A673 (cell line): Measurements from ENCODE around the gene EFNA5. TPM values are rescaled to one million over a fixed set of nuclear protein-coding genes. Genes with fewer than 3 reads are reported as not detected.

ENCODE experiments used
- BruUV-seq: library from RNA; stranded (reverse); fragments of 400-500 nt; replicated peaks from 2 replicates; lab custom pipeline; 2021; lab: Mats Ljungman, UMichigan
- CTCF ChIA-PET: fragments of 300-600 bp; sonication (Branson Sonifier 250); formaldehyde crosslinking; loops from one replicate; lab custom pipeline; 2022; ENCODE audit warnings: antibody characterized with exemption; lab: Charles Lee
- POLR2A ChIA-PET: fragments of 300-600 bp; sonication (Branson Sonifier 250); formaldehyde crosslinking; loops from one replicate; lab custom pipeline; 2022; ENCODE audit warnings: antibody characterized with exemption; ENCODE audit not compliant: low non-redundant PET; lab: Charles Lee
- DNase-seq: peaks from one replicate; pipeline ENCODE4 v3.0.0-alpha.2; 2015; ENCODE audit warnings: low spot score
- H3K27ac ChIP-seq: fragments of 200-600 bp; sonication (generic); 2 replicates; pipeline ENCODE4 v1.5.1; 2016; ENCODE audit warnings: mixed run types, low read depth, mild to moderate bottlenecking, mixed read lengths, antibody characterized with exemption, low read length; ENCODE audit not compliant: poor library complexity, severe bottlenecking
- H3K27me3 ChIP-seq: fragments of 200-600 bp; sonication (generic); replicated peaks from 2 replicates; pipeline ENCODE4 v1.6.1; 2017; ENCODE audit warnings: mixed run types, low read depth, mild to moderate bottlenecking, mixed read lengths, antibody characterized with exemption, low read length; ENCODE audit not compliant: insufficient read depth, poor library complexity
- H3K36me3 ChIP-seq: fragments of 200-600 bp; sonication (generic); 2 replicates; pipeline ENCODE4 v1.6.1; 2016; ENCODE audit warnings: mixed run types, mild to moderate bottlenecking, mixed read lengths, antibody characterized with exemption, low read length; ENCODE audit not compliant: insufficient read depth, poor library complexity, severe bottlenecking
- H3K4me1 ChIP-seq: fragments of 200-600 bp; sonication (generic); 2 replicates; pipeline ENCODE4 v1.6.1; 2017; ENCODE audit warnings: mixed run types, mild to moderate bottlenecking, mixed read lengths, antibody characterized with exemption, low read length; ENCODE audit not compliant: insufficient read depth, poor library complexity, severe bottlenecking
- H3K4me3 ChIP-seq: fragments of 200-600 bp; sonication (generic); 2 replicates; pipeline ENCODE4 v1.5.1; 2016; ENCODE audit warnings: low read depth, mixed run types, mild to moderate bottlenecking, mixed read lengths, low read length; ENCODE audit not compliant: poor library complexity, severe bottlenecking
- H3K9me3 ChIP-seq: fragments of 200-600 bp; sonication (generic); 2 replicates; pipeline ENCODE4 v1.6.1; 2016; ENCODE audit warnings: mixed run types, low read depth, mild to moderate bottlenecking, mixed read lengths, antibody characterized with exemption, low read length; ENCODE audit not compliant: poor library complexity, severe bottlenecking
- EZH2 ChIP-seq: fragments of 200-600 bp; sonication (generic); IDR thresholded peaks from 2 replicates; pipeline ENCODE4 v1.6.1; 2017; ENCODE audit warnings: borderline replicate concordance, low read depth, mild to moderate bottlenecking, mixed read lengths, antibody characterized with exemption, low read length; ENCODE audit not compliant: poor library complexity, severe bottlenecking
- intact Hi-C: fragments of 100-400 bp; cut with micrococcal nuclease; formaldehyde crosslinking; loops from one replicate; pipeline ENCODE4 v1.10.0; 2022; ENCODE audit not compliant: unreplicated experiment
- total RNA-seq: library from RNA; stranded (reverse); gene quantifications from 2 replicates; pipeline ENCODE4 v1.2.3, GENCODE V29; 2021
- TF ChIP-seq, protein P1 (sequence below): fragments of 300-800, 200-600 bp; sonication (generic); conservative IDR thresholded peaks from 2 replicates; pipeline ENCODE4 v1.5.1; 2017; ENCODE audit warnings: low read depth, mild to moderate bottlenecking, antibody characterized with exemption, low read length, moderate library complexity, mixed read lengths

The EFNA5 gene
- total RNA-seq, 1 experiment from 2014 or later = 16.7 TPM

DNA sequence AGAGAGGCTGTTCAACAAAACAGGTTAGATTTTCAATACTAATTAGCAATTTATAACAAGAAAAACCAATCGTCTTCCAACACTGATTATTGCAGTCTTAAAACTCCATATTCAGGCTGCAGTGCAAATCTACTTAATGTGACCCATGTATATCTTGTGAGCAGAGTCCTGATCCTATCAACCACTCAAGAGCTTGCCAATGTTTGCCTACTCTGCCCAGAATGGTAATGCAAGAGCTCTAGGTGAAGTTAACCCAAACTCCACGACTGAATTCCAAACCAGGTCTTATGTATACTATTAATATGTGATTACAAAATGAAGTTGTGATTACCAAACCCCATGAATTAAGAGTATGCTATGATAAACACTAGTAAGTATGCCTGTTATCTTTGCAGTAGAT is 17.1 kb downstream of the EFNA5 start:
- Histone ChIP-seq H3K4me3 (no peak overlapping the region), H3K27me3 (no peaks in the 10 kb centered on the region), H3K36me3 (no peaks in the 10 kb centered on the region), H3K9me3 (no peaks in the 10 kb centered on the region), H3K27ac (no peak overlapping the region), H3K4me1 (peaks cover 11% of the 10 kb centered on the region)
- BruUV-seq = no TSS peak
- ChIA-PET POLR2A (no interaction called here), CTCF (no interaction called here)
- TF ChIP-seq, protein P1, sequence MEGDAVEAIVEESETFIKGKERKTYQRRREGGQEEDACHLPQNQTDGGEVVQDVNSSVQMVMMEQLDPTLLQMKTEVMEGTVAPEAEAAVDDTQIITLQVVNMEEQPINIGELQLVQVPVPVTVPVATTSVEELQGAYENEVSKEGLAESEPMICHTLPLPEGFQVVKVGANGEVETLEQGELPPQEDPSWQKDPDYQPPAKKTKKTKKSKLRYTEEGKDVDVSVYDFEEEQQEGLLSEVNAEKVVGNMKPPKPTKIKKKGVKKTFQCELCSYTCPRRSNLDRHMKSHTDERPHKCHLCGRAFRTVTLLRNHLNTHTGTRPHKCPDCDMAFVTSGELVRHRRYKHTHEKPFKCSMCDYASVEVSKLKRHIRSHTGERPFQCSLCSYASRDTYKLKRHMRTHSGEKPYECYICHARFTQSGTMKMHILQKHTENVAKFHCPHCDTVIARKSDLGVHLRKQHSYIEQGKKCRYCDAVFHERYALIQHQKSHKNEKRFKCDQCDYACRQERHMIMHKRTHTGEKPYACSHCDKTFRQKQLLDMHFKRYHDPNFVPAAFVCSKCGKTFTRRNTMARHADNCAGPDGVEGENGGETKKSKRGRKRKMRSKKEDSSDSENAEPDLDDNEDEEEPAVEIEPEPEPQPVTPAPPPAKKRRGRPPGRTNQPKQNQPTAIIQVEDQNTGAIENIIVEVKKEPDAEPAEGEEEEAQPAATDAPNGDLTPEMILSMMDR = no peak
- no peak for TF ChIP-seq EZH2
- intact Hi-C loops = no loop called here
- no peak for DNase-seq

DNA sequence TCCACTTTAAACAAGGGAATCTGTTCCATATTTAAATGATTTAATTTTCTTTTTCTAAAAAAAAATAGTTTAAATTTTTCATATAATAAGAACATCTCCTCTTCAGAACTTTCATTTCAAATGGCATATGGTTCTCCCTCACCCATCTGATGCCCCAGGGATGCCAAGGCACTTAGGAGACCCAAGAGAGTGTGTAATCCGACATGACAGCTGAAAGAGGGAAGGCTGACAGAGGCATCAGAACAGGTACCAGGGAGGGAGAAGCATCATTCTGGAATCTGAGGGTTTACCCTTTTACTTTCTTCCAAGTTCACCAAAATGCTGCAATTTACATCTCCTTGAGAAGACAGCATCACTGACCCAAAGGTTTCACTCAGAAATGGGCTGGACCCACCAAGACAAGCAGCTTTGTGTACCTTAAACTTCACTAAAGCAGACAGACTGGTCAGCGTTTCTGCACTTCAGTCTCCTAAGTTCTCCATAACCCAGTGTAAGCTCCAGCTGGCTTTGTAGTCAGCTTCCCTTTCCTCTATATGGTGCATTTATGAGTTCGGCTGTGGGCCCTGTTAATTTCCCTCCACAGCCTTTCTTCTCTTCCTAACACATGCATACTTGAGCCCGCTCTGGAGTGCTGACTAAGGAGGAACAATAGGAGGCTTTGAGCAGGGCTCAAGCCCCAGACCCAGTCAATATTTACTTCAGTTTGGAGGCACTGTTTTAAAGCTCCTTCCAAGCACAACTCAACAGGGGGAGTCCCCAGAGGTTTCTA is 17.7 kb downstream of the EFNA5 start:
- TF ChIP-seq EZH2 = no peak
- TF ChIP-seq, protein P1 = no peak
- intact Hi-C loops = no loop called here
- peak; percentile 33 for DNase-seq
- Histone ChIP-seq H3K4me3 (no peak overlapping the region), H3K9me3 (no peaks in the 10 kb centered on the region), H3K27ac (no peak overlapping the region), H3K4me1 (peaks cover 11% of the 10 kb centered on the region), H3K27me3 (no peaks in the 10 kb centered on the region), H3K36me3 (no peaks in the 10 kb centered on the region)
- POLR2A ChIA-PET = no interaction called here
- BruUV-seq = no TSS peak
- CTCF ChIA-PET = no interaction called here

DNA sequence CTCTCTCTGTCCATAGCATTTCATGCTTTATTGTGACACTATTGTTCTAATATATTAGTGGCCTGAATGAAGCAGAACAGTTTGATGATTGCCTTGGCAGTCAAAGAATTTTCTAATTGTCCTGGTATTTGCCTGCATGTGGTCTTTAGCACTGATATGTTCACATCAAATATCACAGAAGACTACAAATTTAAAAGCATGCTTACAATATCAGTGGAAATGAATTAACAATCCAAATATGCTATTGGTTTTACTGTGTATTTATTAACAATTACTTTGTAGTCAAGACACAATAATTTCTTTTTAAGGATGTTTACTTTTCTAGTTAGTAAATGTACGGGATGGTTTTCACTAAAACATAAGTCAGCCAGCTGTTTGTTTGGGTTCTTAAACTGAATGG is 18.3 kb downstream of the EFNA5 start:
- H3K4me1 ChIP-seq = peaks cover 11% of the 10 kb centered on the region
- H3K27ac ChIP-seq = no peak overlapping the region
- no peaks in the 10 kb centered on the region for H3K36me3 ChIP-seq
- no TSS peak for BruUV-seq
- no peaks in the 10 kb centered on the region for H3K9me3 ChIP-seq
- no peaks in the 10 kb centered on the region for H3K27me3 ChIP-seq
- POLR2A ChIA-PET = no interaction called here
- TF ChIP-seq, protein P1 = no peak
- no peak for TF ChIP-seq EZH2
- DNase-seq = no peak
- H3K4me3 ChIP-seq = no peak overlapping the region
- CTCF ChIA-PET = no interaction called here
- intact Hi-C loops = no loop called here
